Measurements from ENCODE around the gene TAF5L. TPM values are rescaled to one million over a fixed set of nuclear protein-coding genes. Genes with fewer than 3 reads are reported as not detected.

The TAF5L gene
- total and polyA plus RNA-seq, 2 of the 8 experiments (the other 6 are each of a cell fraction or from before 2014, with no cell fraction given): 17.7 to 23.3 TPM

GRCh38 chr1:229572286-229572685 is 53.6 kb downstream of the TAF5L start:
- no peaks in the 10 kb centered on the region for H3K36me3 ChIP-seq (ENCODE audit: control insufficient read depth in 2 of 4, insufficient read depth in 4 of 4, low read length in 3 of 4)
- no peaks in the 10 kb centered on the region for H3K27me3 ChIP-seq (replicated peaks in 1 of 4; ENCODE audit: control insufficient read depth in 3 of 4, extremely low read depth in 1 of 4, insufficient read depth in 3 of 4, low read length in 3 of 4)
- no peaks in the 10 kb centered on the region for H4K20me1 ChIP-seq (replicated peaks in 1 of 2; ENCODE audit: control insufficient read depth in 1 of 2, insufficient read depth in 2 of 2, low read length in 2 of 2)
- no peak overlapping the region for H2BK15ac ChIP-seq (ENCODE audit: low read length)
- H2BK120ac ChIP-seq (replicated peaks; ENCODE audit: low read depth, low read length): no peak overlapping the region
- no peaks in the 10 kb centered on the region for H3K23me2 ChIP-seq (ENCODE audit: low read depth, low read length)
- H3K18ac ChIP-seq (ENCODE audit: extremely low read depth, low read length): no peak overlapping the region
- H4K8ac ChIP-seq (ENCODE audit: extremely low read depth, insufficient read depth, low read length): no peak overlapping the region
- no peak overlapping the region for H4K5ac ChIP-seq (ENCODE audit: insufficient read length, low read depth, low read length)
- no peak overlapping the region for H2BK12ac ChIP-seq (ENCODE audit: low read depth, low read length)
- CTCF ChIA-PET (ENCODE audit: partially characterized antibody): interaction anchor here (0.6 kb wide), 1 partner anchor 19 kb away, joined by 3 read pairs; no protein-coding TSS in a partner anchor
- H2AK5ac ChIP-seq (ENCODE audit: low read depth, low read length): no peak overlapping the region
- no peaks in the 10 kb centered on the region for H3K9me3 ChIP-seq (ENCODE audit: insufficient read depth in 2 of 2, low read depth in 1 of 2, low read length in 1 of 2)
- H3K14ac ChIP-seq (ENCODE audit: insufficient read length): no peak overlapping the region
- no peaks in the 10 kb centered on the region for H3K4me1 ChIP-seq (replicated peaks in 1 of 4; ENCODE audit: control insufficient read depth in 3 of 4, insufficient read depth in 4 of 4, low read length in 3 of 4)
- WGBS, 2 experiments (ENCODE audit: extremely low coverage in 1 of 2, insufficient coverage in 1 of 2, insufficient read length in 1 of 2, insufficient replicate concordance in 2 of 2, low coverage in 1 of 2, low lambda C conversion rate in 2 of 2, missing lambda C conversion rate in 1 of 2): 85% methylated on average over 2 of the region's 2 CpGs; no CpG with 5 or more reads in 1 of the 2 experiments
- no peaks in the 10 kb centered on the region for H3K79me1 ChIP-seq (ENCODE audit: low read depth, low read length)
- POLR2A ChIA-PET (ENCODE audit: partially characterized antibody): no interaction called here
- H3K27ac ChIP-seq (ENCODE audit: low read depth, low read length): no peak overlapping the region
- FAIRE-seq (no peak), DNase-seq (ENCODE audit: low read depth in 1 of 2, low spot score in 2 of 2) (no peak)
- H3K4ac ChIP-seq (replicated peaks; ENCODE audit: insufficient read length, low read depth, low read length): no peak overlapping the region
- no peak overlapping the region for H2BK20ac ChIP-seq (ENCODE audit: low read length)
- H3K79me2 ChIP-seq (ENCODE audit: control insufficient read depth in 1 of 2, insufficient read depth in 2 of 2, low read length in 2 of 2): no peaks in the 10 kb centered on the region
- no peak overlapping the region for H2BK5ac ChIP-seq (ENCODE audit: low read depth, low read length)
- H3K4me2 ChIP-seq (ENCODE audit: insufficient read depth in 1 of 2, low read depth in 2 of 2, low read length in 2 of 2): no peak overlapping the region
- TF ChIP-seq POU5F1 (IDR thresholded peaks at IDR 0.05; ENCODE audit: low read depth, low read length) (no peak), ZNF274 (IDR thresholded peaks at IDR 0.05; ENCODE audit: borderline replicate concordance, extremely low read depth, low read length) (no peak), ATF3 (IDR thresholded peaks at IDR 0.05; ENCODE audit: insufficient read depth, low read depth, low read length) (no peak), BRCA1 (IDR thresholded peaks at IDR 0.05; ENCODE audit: low read depth, low read length) (no peak), CHD2 (IDR thresholded peaks at IDR 0.05; ENCODE audit: low read length) (no peak), SRF (IDR thresholded peaks at IDR 0.05; ENCODE audit: low read depth, low read length) (no peak), JUN (IDR thresholded peaks at IDR 0.05; ENCODE audit: low read depth, low read length) (no peak), CTCF (IDR thresholded peaks at IDR 0.05; ENCODE audit: control extremely low read depth in 1 of 3, insufficient read depth in 1 of 3, low read depth in 1 of 3, low read length in 3 of 3) (no peak), YY1 (IDR thresholded peaks at IDR 0.05; ENCODE audit: low read depth, low read length) (no peak), POLR2A (IDR thresholded peaks at IDR 0.05; ENCODE audit: control extremely low read depth in 1 of 2, low read depth in 2 of 2, low read length in 2 of 2) (no peak)
- H4K91ac ChIP-seq (replicated peaks; ENCODE audit: insufficient read length, low read length): no peak overlapping the region
- H3K4me3 ChIP-seq (ENCODE audit: extremely low read depth in 1 of 4, insufficient read depth in 2 of 4, low read depth in 3 of 4, low read length in 4 of 4): no peak overlapping the region
- no peak overlapping the region for H3K56ac ChIP-seq (replicated peaks; ENCODE audit: insufficient read length, low read depth, low read length)
- no peak overlapping the region for H3K23ac ChIP-seq (ENCODE audit: insufficient read length)
- no peak overlapping the region for H3K9ac ChIP-seq (replicated peaks in 1 of 4; ENCODE audit: extremely low read depth in 1 of 4, low read depth in 3 of 4, low read length in 3 of 4)
- H2AFZ ChIP-seq (ENCODE audit: low read length): no peak overlapping the region
